ENCODE measurements around the gene OR52N2.

OR52N2 gene

DNA sequence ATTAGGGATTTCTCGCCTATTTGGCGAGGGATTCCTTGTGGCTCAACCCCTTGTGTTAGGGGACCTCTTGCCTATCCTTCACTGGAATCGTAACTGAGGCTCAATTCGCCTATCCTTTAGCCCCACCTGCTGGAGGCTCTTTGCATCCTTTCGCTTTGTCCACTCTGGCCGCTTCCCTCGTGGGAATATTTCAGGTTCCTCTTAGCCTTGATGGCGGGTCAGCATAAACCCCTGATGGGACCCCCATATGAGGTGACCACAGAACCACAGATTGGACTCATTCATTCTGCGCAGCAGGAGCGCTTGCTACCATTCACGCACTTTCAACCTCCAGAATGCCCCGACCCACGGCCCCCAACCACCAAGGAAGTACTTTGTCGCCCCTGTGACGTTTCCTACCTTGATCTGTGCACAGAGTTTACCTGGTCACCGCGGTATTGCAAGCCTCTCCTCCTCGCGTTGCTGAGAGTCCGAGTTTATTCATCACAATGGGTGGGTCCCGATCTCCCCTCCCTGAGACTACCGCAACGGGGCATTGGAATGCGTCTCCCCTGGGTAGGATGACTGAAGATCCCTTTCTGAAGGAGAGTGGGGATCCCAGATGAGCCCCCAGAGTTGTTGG lies at the start of gene OR52N2:
TSS of gene OR52N2 (plus strand) at position 425 of the 622 bp plus-strand sequence. CDS start 11,412 bp downstream, outside the sequence.
- peak; percentile 48 for DNase-seq (ENCODE audit: low read depth)

DNA sequence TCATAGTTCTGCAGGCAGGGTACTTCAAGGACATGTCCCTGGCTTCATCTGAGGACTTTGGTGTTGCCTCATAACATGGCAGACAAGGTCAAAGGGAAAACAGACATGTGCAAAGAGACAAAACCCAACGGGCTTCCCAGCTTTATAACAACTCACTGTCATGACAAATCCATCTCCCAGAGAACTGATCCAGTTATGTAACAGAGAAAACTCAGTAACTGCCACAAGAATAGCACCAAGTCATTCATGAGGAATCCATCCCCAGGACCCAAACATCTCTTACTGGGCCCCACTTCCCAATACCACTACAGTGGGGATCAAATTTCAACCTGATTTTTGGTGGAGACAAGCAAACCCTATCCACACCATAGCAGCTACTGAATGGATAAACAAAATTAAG lies 41.7 kb upstream of the OR52N2 start:
- DNase-seq (ENCODE audit: low read depth): no peak

DNA sequence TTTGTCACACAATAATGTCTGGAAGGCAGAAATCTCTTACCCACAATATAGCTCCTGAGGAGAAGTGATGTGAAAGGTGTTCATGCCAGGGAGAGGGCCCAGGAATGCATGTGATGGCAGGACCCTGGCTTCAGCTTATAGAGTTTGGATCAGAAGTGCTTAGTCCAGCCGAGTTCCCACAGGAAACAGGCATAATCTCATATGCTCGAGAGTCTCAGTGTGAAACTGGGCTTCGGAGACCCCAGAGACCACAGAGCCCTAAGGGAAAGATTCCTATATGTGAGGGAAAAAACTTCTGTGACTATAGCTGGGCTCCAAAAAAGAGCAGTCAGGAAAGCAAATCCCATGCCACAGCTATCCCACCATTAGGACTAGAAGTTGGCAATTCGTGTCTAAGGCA lies 25.5 kb upstream of the OR52N2 start, which contains the start of gene OR52N5:
TSS of gene OR52N5 (minus strand) at position 101 of the 400 bp plus-strand sequence. CDS start 4,721 bp downstream, outside the sequence.
- no peak for DNase-seq (ENCODE audit: low read depth)

DNA sequence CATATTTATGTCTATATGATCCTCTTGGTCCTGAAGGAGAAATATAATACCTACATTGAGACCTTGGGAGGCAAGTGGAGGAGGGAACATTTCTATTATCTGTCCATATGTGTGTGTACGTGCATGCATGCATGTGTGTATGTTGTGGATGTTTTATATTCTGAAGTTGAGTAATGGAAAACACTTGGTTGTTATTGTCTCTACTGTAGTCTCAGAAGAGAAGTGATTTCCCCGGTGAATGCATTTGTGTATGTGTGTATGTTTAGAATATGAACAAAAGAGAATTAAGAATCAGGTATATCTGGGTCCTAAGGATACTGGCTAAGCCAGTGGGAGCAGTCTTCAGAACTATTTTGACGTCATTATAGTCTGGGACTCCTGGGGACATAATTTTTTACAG lies 17.6 kb upstream of the OR52N2 start, which contains the start of gene OR52N1:
TSS of gene OR52N1 (minus strand) at position 101 of the 400 bp plus-strand sequence. CDS start 2,449 bp downstream, outside the sequence.
- DNase-seq (ENCODE audit: low read depth): no peak

DNA sequence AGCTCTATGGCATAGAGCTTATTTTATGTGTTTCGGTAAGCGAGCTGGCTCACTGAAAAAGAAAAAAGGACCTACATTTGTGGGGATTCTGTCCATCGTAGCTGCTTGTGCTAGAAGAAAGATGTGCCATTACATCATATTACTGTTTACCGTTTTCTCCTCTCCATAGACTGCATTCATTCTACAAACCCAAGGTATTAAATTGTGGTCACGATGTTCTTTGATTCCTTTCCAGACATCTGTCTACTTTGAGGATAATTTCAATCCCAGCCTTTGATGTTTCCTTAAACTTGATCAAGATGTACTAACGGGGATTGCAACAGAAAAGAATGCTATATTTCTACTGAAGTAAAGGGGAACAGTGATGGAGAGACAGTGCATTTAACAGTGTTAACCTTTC lies 12.2 kb upstream of the OR52N2 start:
- DNase-seq (ENCODE audit: low read depth): no peak

DNA sequence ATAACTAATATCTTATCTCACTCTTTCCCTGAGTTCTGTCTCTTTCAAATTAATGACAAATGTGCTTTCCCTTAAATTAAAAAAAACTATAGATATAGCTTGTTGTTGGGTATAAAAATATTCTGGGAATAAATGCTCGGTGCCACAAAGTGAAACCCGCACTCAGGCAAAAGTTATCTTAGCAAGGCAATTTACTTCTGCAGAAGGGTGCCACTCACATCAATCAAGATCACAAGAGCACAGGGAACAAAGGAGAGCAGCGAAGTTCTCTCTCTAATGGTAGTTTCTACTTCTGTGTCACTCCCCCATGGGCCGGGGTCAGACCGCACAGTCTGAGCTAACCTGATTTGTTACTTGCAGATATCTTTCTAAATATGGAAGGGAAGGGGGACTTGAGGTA lies 4.7 kb upstream of the OR52N2 start:
- no peak for DNase-seq (ENCODE audit: low read depth)

DNA sequence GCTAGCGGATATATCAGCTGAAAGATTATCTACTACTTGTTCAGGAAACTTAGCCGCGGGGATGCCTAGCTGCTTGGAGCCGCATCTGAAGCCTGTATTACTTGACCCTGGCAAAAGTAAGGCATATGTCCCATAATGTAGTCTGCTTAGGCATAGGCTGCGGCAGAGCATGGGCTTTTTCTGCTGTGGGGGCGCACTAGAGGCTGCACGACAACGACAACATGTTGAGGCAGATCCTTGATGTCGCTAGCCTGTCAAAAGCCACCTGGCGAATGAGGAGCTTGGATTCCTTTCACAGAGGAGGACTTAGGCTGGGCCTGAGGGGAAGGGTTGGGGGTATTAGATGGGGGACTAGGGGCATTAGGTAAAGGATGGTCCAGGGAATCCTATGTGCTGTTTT lies 1.1 kb upstream of the OR52N2 start:
- DNase-seq (ENCODE audit: low read depth): no peak

DNA sequence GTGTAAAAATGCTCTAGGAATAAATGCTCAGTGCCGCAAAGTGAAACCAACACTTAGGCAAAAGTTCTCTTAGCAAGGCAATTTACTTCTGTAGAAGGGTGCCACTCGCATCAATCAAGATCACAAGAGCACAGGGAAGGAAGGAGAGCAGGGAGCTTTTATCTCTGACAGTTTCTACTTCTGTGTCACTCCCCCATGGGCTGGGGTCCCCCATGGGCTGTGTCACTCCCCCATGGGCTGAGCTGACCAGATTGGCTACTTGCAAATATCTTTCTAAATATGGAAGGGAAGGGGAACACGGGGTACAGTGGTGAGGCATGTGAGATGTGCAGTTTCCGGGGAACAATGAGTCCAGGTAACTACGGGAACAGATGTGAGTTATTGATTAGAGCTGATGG lies 397 bp downstream of the OR52N2 start:
- DNase-seq (ENCODE audit: low read depth): no peak

DNA sequence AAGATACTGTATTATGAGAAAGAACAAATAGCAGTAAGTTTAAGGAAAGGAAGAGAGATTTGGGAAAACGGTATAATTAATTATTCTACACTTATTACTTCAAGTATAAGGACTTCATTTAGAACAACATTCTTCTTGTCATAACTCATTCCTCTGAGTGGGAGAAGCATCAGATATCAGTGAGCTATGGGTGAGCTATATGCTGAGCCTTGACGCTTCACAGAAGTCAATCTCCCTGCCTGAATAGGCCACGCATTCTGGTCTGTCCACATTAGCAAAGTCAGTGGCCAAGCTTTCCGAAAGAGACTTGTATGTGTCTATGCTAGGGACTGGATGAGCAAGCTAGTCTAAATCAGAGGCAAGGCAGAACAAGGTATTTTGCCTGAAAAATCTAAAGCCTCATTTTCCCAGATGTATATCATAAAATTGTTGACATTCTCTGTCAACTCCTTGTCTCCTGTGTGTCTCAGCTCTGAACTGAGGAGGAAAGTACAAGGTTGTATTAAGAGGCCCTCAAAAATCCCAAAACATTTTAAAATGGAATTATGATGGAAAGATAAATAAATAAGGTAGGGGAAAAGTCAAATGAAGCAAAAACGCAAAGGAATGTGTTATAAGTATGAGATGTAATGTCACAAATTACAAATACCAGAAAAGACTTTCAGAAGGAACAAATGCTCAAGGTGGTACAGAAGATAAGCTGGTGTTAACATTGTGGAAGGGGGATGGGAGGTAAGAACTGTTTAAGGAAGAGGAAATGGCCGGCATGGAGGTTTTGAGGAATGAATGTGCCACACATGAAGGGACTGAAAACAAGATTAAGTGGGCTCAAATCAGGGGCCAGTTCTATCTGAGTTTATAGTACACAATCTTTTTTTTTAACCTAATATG lies 1.4 kb downstream of the OR52N2 start:
- DNase-seq (ENCODE audit: low read depth): no peak

DNA sequence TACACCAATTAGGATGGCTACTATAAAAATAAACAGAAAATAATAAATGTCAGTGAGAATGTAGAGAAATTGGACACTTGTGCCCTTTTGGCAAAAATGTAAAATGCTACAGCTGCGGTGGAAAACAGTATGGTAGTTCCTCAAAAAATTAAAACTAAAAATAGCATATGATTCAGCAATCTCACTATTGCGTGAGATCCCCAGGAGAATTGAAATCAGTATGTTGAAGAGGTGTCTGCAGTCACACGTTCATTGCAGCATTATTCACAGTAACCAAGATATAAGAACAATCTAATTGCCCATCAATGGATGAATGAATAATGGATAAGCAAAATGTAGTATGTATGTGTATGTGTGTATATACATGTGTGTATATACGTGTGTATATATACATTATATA lies 6.8 kb downstream of the OR52N2 start:
- DNase-seq (ENCODE audit: low read depth): no peak

DNA sequence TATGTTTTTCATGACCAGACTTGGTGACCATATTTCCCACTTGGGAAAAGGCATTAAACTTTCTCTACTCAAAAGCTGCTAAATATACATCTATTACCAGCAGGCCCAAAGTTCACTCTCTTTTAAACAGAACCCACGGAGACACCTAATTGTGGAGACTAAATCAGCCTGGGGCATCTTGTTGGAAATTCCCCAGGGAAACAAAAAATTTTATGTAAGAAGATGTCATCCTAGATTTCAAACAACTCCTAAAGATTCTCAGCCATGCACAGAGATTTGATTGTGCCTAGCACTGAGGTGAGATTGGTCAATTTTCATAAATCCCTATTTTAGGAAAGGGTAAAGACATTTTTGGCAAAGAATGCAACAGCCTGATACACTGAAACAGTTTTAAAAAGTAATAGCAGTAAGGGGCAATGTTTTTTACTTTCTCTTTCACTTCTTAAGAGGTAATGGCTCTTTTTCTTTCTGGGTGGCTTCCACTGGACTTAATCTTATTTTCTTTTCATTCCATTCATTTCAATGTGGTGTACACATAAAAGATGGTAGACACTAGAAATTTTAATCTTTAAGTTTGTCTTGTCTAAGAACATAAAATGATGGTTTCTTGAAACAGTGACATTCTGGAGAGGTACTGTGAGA lies 9.6 kb downstream of the OR52N2 start:
- DNase-seq (ENCODE audit: low read depth): no peak

DNA sequence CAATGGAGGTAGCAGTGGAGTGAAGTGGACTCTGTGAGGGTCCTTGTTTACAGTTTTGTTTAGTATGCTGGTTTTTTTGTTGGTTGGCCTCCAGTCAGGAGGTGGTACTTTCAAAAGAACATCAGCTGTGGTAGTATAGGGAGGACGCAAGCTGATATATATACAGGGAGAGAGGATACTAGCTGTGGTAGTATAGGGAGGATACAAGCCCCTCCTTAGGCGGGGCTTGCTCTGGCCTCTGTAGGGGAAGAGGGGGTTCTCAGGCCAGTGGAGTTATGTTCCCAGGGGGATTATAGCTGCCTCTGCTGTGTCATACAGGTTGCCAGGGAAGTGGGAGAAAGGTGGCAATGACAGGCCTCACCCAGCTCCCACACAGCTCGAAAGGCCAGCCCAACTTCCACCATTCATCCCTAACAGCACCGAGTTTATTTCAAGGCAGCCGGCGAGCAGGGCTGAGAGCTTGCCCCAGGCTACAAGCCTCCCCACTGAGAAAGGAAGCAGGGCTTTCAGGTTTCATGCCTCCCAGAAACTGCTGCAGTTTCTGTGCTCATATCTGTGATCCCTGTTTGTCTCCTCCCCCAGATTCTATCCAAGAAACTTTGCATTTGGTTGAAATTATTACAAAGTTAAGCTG lies 22.6 kb downstream of the OR52N2 start:
- DNase-seq (ENCODE audit: low read depth): no peak

DNA sequence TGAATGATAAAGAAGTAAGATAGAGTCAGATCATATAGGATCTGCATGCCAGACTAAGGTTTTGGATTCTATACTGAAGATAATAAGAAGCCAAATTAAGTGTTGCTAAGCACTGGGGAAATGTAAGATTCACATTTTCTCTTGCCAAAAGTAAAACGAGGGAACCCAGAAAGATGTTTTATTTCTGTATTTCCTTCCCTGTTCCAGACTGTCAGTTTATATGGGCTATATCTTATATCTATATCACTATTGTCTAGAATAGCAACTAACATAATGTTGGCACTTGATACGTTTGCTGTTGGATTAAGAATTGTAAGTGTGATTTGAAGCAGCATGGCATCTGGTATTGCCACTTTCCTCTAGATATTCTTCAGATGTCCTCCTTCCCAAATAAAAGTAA lies 24.7 kb downstream of the OR52N2 start:
- no peak for DNase-seq (ENCODE audit: low read depth)

DNA sequence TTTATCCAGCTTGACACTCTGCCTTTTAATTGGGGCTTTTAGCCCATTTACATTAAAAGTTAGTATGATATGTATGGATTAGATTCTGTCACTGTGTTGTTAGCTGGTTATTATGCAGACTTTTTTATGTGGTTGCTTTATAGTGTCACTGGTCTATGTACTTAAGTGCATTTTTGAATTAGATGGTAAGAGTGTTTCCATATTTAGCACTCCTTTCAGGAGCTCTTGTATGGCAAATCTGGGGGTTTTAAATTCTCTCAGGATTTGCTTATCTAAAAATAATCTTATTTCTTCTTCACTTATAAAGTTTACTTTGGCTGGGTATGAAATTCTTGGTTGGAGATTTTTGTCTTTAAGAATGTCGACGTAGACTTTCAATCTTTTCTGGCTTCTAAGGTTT lies 29.0 kb downstream of the OR52N2 start:
- no peak for DNase-seq (ENCODE audit: low read depth)

DNA sequence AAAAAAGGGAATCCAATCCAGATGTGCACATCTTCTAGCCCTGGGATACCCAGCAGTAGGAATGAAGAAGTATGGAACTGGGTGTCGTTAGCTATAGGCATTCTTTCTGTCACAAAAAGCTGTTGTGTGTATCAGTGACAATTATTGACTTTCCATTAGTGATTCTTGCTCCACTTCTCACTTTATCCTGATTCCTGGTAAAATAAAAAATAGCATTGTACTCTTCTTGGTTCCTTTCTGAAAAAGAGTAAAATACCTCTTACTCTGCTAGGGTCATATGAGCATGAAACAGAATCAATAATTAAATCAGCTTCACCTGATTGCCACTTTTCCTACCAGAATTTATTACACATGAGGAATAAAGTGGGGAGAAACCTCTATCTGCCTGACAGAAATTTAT lies 33.1 kb downstream of the OR52N2 start, which contains the start of gene OR52E6:
TSS of gene OR52E6 (minus strand) at position 101 of the 400 bp plus-strand sequence. CDS start at position 101, 0 bp downstream.
- no peak for DNase-seq (ENCODE audit: low read depth)

DNA sequence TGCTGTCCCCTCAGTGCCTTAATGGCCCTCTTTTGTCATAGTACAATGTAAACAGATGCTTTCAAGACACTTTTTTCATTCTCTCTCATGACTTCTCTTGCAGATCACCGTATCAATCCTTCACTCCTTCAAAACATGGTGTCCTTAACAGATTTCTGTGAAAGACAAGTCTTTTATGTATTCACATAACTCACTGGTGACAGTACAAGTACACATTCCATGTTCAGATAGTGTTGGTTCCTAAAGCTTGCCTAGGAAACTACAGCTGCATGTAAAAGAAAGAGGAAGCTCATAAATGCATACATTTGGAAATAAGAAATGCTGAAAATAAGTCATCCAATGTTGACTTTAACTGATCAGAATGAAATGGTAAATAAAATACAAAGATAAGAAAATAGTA lies 38.0 kb downstream of the OR52N2 start:
- no peak for DNase-seq (ENCODE audit: low read depth)

DNA sequence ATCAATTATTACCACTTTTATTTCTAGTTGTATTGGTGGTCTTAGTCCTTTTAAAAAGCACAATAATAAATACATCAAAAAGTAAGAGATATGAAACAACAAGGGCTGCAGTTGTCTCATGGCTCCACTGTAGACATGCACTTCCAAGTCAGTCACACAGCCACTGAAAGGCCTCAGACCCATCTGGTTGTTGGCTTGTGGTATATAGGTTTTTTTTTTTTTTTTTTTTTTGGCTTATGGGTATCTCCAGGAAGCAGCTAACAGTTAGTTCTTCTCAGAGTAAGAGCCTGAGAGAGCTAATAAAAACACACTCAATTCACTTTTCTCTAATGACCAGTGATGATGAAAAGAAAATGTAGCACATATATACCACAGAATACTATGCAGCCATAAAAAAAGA lies 39.0 kb downstream of the OR52N2 start:
- DNase-seq (ENCODE audit: low read depth): no peak

DNA sequence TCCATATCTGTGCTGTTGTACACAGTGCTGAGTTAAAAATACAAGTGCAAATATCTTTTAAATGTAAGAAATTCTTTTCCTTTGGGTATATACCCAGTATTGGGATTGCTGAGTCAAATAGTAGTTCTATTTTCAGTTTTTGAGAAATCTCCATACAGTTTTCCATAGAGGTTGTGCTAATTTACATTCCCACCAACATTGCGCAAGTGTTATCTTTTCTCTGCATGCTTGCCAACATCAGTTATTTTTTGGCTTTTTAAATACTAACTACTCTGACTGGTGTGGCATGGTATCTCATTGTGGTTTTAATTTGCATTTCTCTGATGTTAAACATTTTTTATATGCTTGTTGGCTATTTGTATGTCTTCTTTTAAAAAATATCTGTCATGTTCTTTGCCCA lies 42.3 kb downstream of the OR52N2 start:
- DNase-seq (ENCODE audit: low read depth): no peak

DNA sequence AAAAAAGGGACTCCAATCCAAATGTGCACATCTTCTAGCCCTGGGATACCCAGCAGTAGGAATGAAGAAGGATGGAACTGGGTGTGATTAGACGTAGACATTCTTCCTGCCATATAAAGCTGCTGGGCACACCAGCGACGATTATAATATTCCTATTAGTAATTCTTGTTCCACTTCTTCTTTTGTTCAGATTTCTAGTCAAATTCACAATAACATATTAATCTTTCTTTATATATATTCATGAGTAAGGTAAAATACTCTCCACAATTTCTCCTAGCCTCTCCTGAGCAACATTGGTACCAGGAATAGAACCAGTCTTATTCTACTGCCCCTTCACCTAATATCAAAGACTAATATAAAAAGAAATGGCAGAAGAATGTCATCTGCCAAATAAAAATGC lies 48.9 kb downstream of the OR52N2 start, which contains the start of gene OR52E8:
TSS of gene OR52E8 (minus strand) at position 101 of the 400 bp plus-strand sequence. CDS start at position 101, 0 bp downstream.
- DNase-seq (ENCODE audit: low read depth): no peak

DNA sequence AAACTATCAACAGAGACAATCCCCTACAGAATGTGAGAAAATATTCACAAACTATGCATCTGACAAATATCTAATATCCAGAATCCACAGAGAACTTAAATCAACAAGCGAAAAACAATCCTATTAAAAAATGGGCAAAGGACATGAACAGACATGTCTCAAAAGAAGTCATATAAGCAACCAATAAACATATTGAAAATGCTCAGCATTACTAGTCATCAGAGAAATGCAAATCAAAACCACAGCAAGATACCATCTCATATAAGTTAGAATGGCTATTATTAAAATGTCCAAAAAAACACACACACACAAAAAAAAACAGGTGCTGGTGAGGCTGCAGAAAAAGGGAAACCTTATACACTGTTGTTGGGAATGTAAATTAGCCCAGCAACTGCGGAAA lies 57.1 kb downstream of the OR52N2 start:
- DNase-seq (ENCODE audit: low read depth): no peak

All from stimulated activated CD4-positive, alpha-beta T cell treated with anti-CD3 and anti-CD28 coated beads, Interleukin-2, amount 100 ng/mL, for 4 hours (primary cell).